ENCODE data around the gene SRRM3.
A peak's percentile ranks its signal among the peaks of the same experiment; 100 is the strongest.
"Not testable (repeated sequence)": the region's sequence is repeated elsewhere in the genome, so short reads cannot be mapped to it uniquely, and the experiment has no call there.

Gene SRRM3

DNA sequence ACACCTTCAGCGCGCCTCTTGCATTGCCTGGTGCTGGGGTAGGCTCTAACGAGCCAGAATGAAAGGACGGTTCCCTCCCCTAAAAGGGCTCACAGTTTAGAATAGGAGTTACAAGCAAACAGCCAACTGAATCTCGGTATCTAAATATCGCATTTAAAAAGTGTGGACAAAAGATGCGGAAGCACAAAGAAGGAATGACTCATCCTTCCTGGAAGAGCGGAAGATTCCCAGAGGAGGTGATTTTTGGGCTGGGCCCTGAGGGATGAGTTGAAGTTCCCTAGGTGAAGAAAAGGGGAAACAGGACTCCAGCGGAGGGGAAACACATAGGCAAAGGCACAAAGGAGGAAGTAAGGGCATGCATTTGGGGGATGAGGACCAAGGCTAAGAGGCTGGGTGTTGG is 29.9 kb downstream of the SRRM3 start:
- DNase-seq = no peak

DNA sequence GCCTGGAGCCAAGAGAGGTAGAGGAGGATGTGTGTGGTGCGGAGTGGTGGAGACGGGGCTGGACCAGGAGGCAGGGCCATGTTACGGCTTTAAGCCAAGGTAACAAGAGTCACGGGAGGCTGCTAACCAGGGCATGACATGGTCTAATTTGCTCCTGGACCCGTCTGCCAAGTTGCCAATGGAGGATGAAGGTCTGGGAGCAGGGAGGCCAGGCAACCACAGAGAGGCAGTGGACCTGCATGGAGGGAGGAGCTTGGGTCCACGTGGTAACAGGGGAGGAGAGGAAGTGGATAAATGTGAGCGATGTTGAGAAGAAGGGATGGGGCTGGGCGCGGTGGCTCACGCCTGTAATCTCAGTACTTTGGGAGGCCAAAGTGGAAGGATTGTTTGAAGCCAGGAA is 31.0 kb downstream of the SRRM3 start:
- DNase-seq = no peak

DNA sequence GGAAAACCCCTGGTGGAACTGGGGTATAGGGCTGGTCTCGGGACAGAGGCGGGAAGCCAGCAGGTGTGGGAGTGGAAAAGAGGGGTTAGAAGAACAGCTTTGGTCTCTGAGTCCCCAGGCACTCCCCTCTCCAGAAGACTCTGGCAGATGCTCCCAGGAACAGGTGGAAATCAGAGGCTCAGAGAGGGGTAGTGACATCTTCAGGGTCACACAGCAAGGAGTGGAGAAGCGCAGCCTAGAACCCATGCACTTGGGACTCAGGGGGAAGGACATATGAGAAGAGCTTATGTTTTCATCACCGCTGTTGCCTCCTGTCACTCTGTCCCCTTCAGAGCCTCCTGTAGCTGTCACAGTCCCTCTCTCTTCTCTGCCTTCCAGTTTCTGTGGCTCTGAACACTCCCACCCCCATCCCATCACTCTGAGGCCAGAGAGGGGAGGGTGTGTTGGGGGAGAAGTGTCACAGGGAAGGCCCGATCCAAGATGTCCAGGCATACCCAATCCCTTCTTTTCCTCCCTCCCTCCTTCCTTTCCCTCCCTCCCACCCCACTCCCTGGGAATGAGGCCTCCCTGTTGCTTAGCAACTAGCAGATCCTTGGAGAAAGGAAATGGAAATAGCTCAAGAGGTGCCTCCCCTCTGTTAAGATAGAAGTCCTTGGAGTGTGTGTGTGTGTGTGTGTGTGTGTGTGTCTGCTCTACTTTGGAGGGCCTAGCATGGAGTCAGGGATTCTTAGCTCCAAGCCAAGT is 32.0 kb downstream of the SRRM3 start:
- no peak for DNase-seq

GRCh38 chr7:76234282-76234584 is 32.5 kb downstream of the SRRM3 start:
- DNase-seq = no peak

DNA sequence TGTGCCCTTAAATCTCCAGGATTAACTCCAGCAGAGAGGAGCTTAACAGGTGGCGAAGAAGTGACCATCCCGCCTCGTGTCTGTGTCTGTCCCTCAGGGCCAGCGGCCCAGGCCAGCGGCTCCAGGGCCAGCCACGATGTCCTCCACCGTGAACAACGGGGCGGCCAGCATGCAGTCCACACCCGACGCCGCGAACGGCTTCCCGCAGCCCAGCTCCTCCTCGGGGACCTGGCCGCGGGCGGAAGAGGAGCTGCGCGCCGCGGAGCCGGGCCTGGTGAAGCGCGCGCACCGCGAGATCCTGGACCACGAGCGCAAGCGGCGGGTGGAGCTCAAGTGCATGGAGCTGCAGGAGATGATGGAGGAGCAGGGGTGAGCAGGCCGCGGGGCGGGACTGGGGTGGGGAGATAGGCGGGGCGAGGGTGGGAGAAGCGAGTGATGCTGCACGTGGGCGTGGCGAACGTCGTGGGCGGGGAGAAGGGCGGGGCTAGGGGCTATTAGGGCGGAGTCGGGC is 33.3 kb downstream of the SRRM3 start:
- DNase-seq = peak; percentile 66

DNA sequence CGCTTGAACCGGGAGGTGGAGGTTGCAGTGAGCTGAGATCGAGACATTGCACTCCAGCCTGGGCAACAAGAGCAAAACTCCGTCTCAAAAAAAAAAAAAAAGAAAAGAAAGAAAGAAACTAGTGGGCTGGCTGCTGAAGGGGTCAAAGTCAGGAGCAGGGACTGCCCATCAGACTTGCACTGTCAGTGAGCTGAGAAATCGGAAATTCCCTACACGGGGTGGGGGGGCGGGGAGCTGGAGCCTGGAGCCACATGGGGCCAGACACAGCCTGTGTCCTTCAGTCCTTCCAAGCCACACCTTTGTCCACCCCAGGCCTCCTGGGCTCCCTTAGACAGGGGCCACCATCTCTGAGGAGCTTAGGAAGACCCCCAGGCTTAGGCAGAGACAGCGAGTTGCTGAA is 34.5 kb downstream of the SRRM3 start:
- no peak for DNase-seq

DNA sequence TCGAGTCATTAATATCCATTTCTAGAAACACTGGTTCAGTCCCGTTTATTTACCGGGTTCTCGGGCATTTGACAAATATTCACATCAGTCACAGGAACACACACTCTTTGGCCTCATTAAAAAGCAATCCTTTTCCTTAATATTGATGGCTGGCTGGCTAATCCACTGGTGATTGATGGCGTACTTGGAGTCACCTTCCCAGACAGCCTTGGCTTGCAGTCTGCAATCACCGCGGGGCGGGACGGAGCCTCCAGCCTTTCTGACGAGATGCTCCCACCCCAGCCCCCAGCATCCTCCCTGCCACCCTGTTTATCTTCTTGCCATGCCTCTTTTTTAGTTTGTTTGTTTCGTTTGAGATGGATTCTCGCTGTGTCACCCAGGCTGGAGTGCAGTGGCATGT is 36.6 kb downstream of the SRRM3 start:
- no peak for DNase-seq

GRCh38 chr7:76241141-76241540 is 39.4 kb downstream of the SRRM3 start:
- no peak for DNase-seq

- not testable (repeated sequence) for DNase-seq
Measured at GRCh38 chr7:76242517-76243063, 40.9 kb downstream of the SRRM3 start.

- DNase-seq = no peak
Measured at GRCh38 chr7:76244781-76245391, 43.2 kb downstream of the SRRM3 start.

DNA sequence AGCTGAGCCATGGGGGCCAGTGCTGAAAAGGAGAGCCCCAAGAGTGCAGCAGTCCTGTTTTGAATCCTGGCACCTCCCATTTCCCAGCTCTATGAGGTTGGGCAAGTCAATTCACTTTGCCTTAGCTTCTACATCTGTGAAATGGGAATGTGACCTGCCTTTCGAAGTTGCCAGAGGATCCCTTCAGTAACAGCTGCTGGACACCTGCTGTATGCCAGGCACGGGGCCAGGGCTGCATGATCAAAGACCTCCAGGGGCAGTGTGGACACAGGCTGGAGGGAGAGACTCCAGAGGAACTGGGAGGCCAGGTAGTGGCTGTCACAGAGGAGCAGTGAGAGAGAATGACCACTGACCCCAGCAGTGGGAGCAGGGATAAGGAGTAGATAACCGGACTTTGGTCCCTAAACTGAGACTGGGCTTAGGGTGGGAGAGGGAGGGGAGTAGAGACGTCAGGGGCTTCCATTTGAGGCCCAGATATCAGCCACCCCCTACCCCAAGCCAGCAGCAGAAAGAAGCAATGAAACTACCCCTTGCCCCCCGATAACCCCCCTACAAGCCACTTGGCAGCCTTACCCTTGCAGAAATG is 45.2 kb downstream of the SRRM3 start:
- no peak for DNase-seq

- no peak for DNase-seq
Measured at GRCh38 chr7:76247938-76248337, 46.2 kb downstream of the SRRM3 start.

GRCh38 chr7:76252021-76252420 is 50.3 kb downstream of the SRRM3 start:
- no peak for DNase-seq

DNA sequence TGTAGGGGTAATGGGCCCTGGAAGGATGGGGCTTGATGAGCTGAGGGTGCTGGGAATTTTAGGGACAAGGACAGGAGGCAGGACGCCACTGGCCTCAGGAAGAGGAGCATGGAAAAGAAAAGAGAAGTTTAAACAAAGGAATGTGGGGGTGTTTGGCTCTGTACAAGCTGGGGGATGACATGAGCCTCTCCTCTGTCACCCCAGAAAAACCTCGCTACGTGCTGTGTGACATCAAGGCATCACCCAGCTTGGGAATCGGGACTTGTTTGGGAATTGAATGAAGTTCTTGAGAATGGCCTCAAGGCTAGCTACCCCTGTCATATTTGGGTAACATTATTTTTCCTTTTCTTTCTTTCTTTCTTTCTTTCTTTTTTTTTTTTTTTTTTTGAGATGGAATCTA is 53.1 kb downstream of the SRRM3 start:
- DNase-seq = no peak

- DNase-seq = no peak
Measured at GRCh38 chr7:76257973-76258372, 56.3 kb downstream of the SRRM3 start.

DNA sequence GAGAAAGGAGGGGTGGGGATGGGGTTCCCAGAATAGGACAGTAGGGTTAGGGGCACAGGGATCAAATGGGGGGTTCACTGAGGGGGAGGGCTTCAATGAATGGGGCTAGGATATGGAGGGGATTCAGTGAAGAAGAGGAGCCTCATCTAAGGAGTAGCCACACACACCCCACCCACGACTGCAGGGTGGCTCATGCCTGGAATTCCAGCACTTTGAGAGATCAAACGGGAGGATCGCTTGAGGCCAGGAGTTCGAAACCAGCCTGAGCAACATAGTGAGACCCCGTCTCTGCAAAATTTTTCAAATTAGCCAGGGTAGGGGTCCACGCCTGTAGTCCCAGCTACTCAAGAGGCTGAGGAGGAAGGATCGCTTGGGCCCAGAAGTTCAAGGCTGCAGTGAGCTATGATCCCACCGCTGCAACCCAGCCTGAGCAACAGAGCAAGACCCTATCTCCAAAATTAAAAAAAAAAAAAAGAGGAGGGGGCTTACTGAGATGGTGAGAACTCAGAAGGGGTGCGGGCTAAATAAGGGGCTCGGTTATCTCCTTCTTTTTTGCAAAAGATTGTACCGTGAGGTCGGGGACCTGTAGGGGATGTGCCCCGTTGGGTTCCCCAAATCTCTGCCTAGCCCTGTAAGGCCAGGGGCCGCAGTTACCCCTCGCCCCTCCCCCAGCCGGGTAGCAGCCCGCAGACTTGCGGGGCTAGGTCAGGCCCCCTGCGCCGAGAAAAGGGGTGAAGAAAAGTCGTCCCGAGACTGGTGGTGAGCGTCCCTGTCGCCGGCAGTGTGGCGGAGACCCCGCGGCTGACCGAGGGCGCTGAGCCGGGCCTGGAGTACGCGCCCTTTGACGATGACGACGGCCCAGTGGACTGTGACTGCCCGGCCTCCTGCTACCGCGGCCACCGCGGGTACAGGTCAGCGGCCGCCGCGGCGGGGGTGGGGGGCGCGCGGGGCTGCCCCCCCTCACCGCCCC is 57.7 kb downstream of the SRRM3 start:
- no peak for DNase-seq

GRCh38 chr7:76260171-76260703 is 58.5 kb downstream of the SRRM3 start:
- no peak for DNase-seq

- no peak for DNase-seq
Measured at GRCh38 chr7:76261329-76261728, 59.6 kb downstream of the SRRM3 start.

GRCh38 chr7:76261931-76262330 is 60.2 kb downstream of the SRRM3 start:
- DNase-seq = no peak

- DNase-seq = peak; percentile 43
Measured at GRCh38 chr7:76262683-76263402, 61.1 kb downstream of the SRRM3 start.

DNA sequence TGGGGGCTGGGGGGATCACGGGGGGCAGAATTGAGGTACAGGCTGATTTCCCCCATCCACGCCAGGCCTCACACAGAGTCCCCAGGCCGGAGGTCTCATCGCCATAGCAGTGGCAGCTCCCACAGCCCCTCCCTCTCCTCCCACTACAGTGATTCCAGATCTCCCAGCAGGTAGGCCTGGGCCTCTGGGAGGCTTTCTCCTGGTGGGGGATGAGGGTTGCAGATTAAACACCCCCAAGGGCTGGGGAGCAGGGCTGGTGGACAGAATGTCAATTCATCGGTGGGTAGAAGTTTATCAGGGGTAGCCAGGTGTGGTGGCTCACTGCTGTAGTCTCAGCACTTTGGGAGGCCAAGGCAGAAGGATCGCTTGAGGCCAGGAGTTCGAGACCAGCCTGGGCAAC is 63.6 kb downstream of the SRRM3 start:
- no peak for DNase-seq

Measured in midbrain (tissue), 1 donor.